Kidney epithelial cell (primary cell): ENCODE results near the gene CD1E. TPM values are rescaled to one million over a fixed set of nuclear protein-coding genes. Genes with fewer than 3 reads are reported as not detected.

ENCODE experiments used
- DNase-seq: peaks from one replicate; pipeline ENCODE4 v3.0.0-alpha.2; 2010; ENCODE audit warnings: low read depth
- H3K27me3 ChIP-seq: 2 replicates; pipeline ENCODE4 v1.6.0; 2011; ENCODE audit warnings: low read length; ENCODE audit not compliant: control insufficient read depth, insufficient read depth
- H3K36me3 ChIP-seq: 2 replicates; pipeline ENCODE4 v1.5.1; 2011; ENCODE audit warnings: low read length; ENCODE audit not compliant: control insufficient read depth, insufficient read depth
- H3K4me3 ChIP-seq: 2 replicates; pipeline ENCODE4 v1.5.1; 2011; ENCODE audit warnings: low read depth, mild to moderate bottlenecking, control low read depth, low read length
- CTCF ChIP-seq: IDR thresholded peaks from 2 replicates; pipeline ENCODE4 v1.5.1; 2011; ENCODE audit warnings: mild to moderate bottlenecking, moderate library complexity, low read length, control low read depth, inconsistent platforms; ENCODE audit not compliant: insufficient read depth, poor library complexity, severe bottlenecking
- total RNA-seq: library from RNA; depleted of rRNA; stranded (reverse); fragments of >200 nt; gene quantifications from 2 replicates; pipeline ENCODE4 v1.2.3, GENCODE V29; 2015

CD1E gene
- total RNA-seq, 1 donor from 2014 or later = not detected

DNA sequence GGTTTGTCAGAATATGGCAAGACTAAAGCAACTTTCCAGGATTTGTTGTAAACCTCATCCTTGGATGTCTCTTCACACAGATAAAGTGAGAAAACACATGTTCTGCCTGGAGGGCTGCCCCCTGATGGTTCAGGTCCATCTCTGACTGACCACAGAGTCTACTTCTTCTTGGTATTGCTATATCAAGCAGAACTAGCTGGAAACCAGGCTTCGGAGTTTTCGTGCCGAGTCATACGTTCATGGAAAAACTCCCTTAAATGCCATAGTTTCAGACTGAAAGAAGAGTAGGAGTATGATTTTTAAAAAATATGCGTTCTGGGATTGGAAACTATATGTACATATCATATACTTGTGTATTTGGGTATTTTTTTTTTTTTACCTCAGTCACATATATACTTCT lies 39.8 kb downstream of the CD1E start:
- H3K36me3 ChIP-seq = no peaks in the 10 kb centered on the region
- H3K4me3 ChIP-seq = no peak overlapping the region
- no peaks in the 10 kb centered on the region for H3K27me3 ChIP-seq
- no peak for TF ChIP-seq CTCF
- DNase-seq = no peak

DNA sequence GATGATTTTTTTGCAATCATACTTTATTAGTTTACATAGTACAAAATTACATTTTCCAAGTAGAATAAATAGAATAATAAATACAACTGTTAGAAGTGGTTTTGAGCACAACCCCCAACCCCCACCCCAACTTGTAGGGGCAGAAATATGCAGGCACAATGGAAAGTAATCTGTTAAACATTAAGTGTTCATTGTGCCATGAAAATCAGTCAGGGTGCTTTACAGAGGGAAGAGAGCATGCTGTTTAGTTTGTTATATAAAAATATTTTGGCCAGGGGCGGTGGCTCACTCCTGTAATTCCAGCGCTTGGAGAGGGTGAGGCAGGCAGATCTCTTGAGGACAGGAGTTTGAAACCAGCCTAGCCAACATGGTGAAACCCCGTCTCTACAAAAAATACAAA lies 43.0 kb downstream of the CD1E start:
- Histone ChIP-seq H3K27me3 (no peaks in the 10 kb centered on the region), H3K4me3 (no peak overlapping the region), H3K36me3 (no peaks in the 10 kb centered on the region)
- no peak for TF ChIP-seq CTCF
- no peak for DNase-seq

DNA sequence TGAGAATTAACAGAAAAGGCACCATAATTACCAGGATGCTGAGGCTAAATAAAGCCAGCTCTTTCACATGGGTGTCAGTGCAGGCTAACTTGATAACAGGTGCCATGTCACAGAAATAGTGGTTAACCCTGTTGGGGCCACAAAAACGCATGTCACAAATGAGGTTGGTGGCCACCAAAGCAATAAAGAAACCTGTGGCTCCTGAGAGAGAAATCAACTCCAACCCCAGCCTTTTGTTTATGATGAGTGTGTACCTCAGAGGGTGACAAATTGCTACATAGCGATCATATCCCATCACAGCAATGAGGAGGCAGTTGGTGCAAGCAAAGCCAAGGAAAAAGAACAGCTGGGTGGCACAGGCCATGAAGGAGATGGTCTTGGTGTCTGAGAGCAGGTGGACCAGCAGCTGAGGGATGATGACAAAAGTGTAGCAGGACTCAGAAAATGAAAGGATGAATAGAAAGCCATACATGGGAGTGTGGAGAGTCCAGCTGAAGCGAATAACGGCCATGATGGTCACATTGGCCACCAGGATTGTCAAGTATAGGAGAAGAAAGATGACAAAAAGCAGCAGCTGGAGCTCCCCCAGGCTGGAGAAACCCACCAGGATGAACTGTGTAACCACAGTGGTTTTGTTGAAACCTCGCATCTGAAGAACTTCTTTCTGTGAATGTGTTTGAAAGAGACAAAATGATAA lies 45.3 kb downstream of the CD1E start, which contains the start of gene OR10T2:
Gene OR10T2, minus strand, starts transcription at position 649 of the 697 bp plus-strand sequence. Its CDS starts 0 bp downstream, at position 649.
- Histone ChIP-seq H3K36me3 (no peaks in the 10 kb centered on the region), H3K27me3 (no peaks in the 10 kb centered on the region), H3K4me3 (no peak within 1 kb of the TSS)
- TF ChIP-seq CTCF = no peak
- DNase-seq = no peak

GRCh38 chr1:158400871-158401270 lies 47.2 kb downstream of the CD1E start:
- Histone ChIP-seq H3K27me3 (no peaks in the 10 kb centered on the region), H3K4me3 (no peak overlapping the region), H3K36me3 (no peaks in the 10 kb centered on the region)
- DNase-seq = no peak
- no peak for TF ChIP-seq CTCF

DNA sequence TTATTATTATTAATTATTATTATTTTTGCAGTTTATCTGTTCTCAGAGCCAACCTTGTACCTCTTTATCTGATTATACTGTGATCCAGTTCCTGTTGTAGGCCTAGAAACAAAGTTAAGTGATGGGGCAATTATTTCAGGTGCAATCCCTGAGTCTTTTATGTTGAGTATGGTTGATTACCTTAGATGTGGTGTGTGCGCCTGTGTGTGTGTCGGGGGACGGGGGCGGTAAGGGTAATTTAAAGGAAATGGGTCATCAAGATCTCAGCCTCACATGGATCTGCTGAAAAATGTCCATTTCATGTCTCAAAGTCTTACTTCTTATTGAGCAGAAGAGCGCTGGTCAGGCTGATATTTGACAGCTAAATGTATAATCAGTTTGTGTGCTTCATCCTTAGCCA lies 53.4 kb downstream of the CD1E start:
- Histone ChIP-seq H3K27me3 (no peaks in the 10 kb centered on the region), H3K36me3 (no peaks in the 10 kb centered on the region), H3K4me3 (no peak overlapping the region)
- DNase-seq = no peak
- no peak for TF ChIP-seq CTCF

Other genes starting within 250 kb of the CD1E start
- 0.34 and 0.67 TPM in 2 replicates for gene CD1D, start 173.0 kb upstream of the CD1E start, total RNA-seq
- gene CD1A, start 99.5 kb upstream of the CD1E start, total RNA-seq = not detected in 2 replicates
- not detected in 2 replicates for gene CD1C, start 64.0 kb upstream of the CD1E start, total RNA-seq
- not detected in 2 replicates for gene CD1B, start 22.4 kb upstream of the CD1E start, total RNA-seq
- not detected in 2 replicates for gene OR10T2, start 45.6 kb downstream of the CD1E start, total RNA-seq
- not detected in 2 replicates for gene OR10K2, start 72.3 kb downstream of the CD1E start, total RNA-seq
- not detected in 2 replicates for gene OR10K1, start 107.9 kb downstream of the CD1E start, total RNA-seq
- not detected in 2 replicates for gene OR10R2, start 118.3 kb downstream of the CD1E start, total RNA-seq
- not detected in 2 replicates for gene OR6Y1, start 200.5 kb downstream of the CD1E start, total RNA-seq
- not detected in 2 replicates for gene OR6P1, start 216.7 kb downstream of the CD1E start, total RNA-seq
- gene OR10X1, start 226.0 kb downstream of the CD1E start, total RNA-seq = not detected in 2 replicates